Immature natural killer cell (primary cell): ENCODE results near the gene PSMA2. TPM values are rescaled to one million over a fixed set of nuclear protein-coding genes. Genes with fewer than 3 reads are reported as not detected.
"Not testable (repeated sequence)": the region's sequence is repeated elsewhere in the genome, so short reads cannot be mapped to it uniquely, and the experiment has no call there.

ENCODE experiments used
- DNase-seq, 3 donors: peaks; one replicate each; pipeline ENCODE4 v3.0.0; 2022; ENCODE audit warnings: mixed read lengths in 1 of 3
- H3K27ac Mint-ChIP-seq, 6 donors: one replicate each; pipeline ENCODE4 v1.8.0; 2020; ENCODE audit warnings: mixed read lengths in 6 of 6, mild to moderate bottlenecking in 5 of 6, inconsistent platforms in 4 of 6, moderate library complexity in 3 of 6
- H3K27me3 Mint-ChIP-seq, 3 donors: one replicate each; pipeline ENCODE4 v1.8.0; 2020 to 2021; ENCODE audit warnings: low read depth in 3 of 3, mild to moderate bottlenecking in 3 of 3, mixed read lengths in 3 of 3, moderate library complexity in 3 of 3, inconsistent platforms in 1 of 3
- H3K36me3 Mint-ChIP-seq, 3 donors: one replicate each; pipeline ENCODE4 v1.8.0; 2020; ENCODE audit warnings: mixed read lengths in 3 of 3, inconsistent platforms in 2 of 3, mild to moderate bottlenecking in 2 of 3
- H3K4me1 Mint-ChIP-seq, 2 donors: one replicate each; pipeline ENCODE4 v1.8.0; 2020; ENCODE audit warnings: inconsistent platforms in 2 of 2, mild to moderate bottlenecking in 2 of 2, mixed read lengths in 2 of 2, moderate library complexity in 1 of 2
- H3K4me3 Mint-ChIP-seq, 5 donors: one replicate each; pipeline ENCODE4 v1.8.0; 2020; ENCODE audit warnings: mild to moderate bottlenecking in 5 of 5, mixed read lengths in 5 of 5, inconsistent platforms in 3 of 5, moderate library complexity in 3 of 5
- H3K9me3 Mint-ChIP-seq, 6 donors: one replicate each; pipeline ENCODE4 v1.8.0; 2020; ENCODE audit warnings: mild to moderate bottlenecking in 6 of 6, mixed read lengths in 6 of 6, inconsistent platforms in 4 of 6, moderate library complexity in 3 of 6
- polyA plus RNA-seq, 3 donors: library from polyadenylated mRNA; unstranded; fragments of 300-500 nt; fragmentation: Illumina TruSeq; gene quantifications; one replicate each; pipeline ENCODE4 v1.2.3, GENCODE V29; 2021

PSMA2 gene
- polyA plus RNA-seq, 3 donors from 2014 or later = 234 to 348 (median 278) TPM

DNA sequence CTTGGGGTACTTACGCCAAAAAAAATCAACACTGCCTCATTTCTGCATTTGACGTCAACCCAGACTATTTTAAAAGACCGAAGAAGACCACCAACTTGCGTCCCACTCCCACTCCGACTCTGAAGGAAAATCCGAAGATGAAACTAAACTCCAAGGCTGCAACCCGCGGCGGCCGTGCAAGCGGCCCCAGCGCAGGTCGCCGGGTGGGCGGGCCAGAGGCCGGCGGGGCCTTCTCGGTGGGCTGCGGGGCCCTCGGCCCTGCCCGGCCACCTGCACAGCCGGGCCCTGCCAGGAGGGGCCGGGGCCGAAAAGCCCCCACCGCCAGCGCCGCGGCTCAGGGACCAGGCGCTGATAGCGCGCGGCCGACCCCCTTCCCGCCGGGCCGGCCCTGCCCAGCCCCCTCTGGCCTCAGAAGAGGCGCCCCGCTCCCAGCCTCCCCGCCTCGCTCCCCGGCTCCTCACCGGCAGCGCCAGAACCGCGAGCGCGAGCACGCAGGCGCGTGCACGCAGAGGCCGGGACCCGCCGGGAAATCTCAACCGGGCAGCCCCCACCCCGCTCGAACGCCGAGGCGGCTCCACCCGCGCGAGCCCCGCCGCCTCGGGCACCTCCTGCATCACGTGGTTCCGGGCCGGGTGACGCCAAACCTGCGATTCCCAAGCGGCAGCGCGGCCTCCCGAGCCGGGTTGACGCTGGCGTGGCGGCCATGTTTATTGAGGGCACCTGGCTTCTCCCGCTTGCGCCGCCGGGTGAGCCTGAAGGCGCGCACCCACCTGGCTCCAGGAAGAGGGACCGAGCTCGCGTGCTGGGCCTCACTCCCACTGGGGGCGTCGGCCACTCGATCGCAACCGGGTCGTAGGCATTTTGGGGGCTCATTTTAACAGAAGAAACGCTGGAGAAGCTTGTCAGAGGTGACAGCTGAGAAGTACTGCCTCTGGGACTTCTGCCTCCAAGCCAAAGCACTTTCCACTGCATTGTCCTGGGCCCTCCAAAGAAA is 20.2 kb downstream of the PSMA2 start, which contains the start of gene C7orf25:
Gene C7orf25, minus strand, starts transcription at position 617 of the 994 bp plus-strand sequence. CDS start 1,170 bp downstream, outside the sequence.
- H3K4me1 Mint-ChIP-seq = peaks cover 36 to 51% of the 10 kb centered on the region in 2 donors
- peaks cover 0 to 12% (median 3%) of the 10 kb centered on the region in 3 donors for H3K36me3 Mint-ChIP-seq
- H3K27me3 Mint-ChIP-seq = peaks cover 0 to 5% (median 0%) of the 10 kb centered on the region in 3 donors
- H3K27ac Mint-ChIP-seq = peak within 1 kb of the TSS; percentile 84 to 96 (median 92)
- peak; percentile 94 to 95 (median 94) for DNase-seq
- peak within 1 kb of the TSS; percentile 93 to 99 (median 97) for H3K4me3 Mint-ChIP-seq
- H3K9me3 Mint-ChIP-seq = no peaks in the 10 kb centered on the region

DNA sequence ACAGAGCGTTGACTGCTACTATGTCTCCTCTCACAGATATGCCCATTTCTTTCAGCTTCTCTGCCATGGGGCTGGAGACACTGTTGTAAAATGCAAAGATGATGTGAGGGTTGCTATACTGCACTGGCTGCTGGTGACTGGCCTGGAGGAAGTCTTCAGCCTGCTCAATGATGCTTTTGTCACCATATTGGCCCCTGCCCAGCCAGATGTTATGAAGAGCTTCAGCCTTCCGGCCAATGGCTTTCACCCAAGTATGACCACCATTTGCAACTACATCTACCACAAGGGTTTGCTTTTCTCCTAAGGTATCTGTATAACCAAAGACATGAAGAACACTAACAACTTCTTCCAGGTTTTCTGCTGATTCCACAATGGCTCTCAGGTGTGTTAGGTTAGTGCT is 21.7 kb downstream of the PSMA2 start:
- Mint-ChIP-seq H3K27me3 (peaks cover 0 to 5% (median 0%) of the 10 kb centered on the region in 3 donors), H3K4me3 (peak overlapping the region in 4 of 5 donors; percentile 13 to 97 (median 94)), H3K4me1 (peaks cover 36 to 51% of the 10 kb centered on the region in 2 donors), H3K9me3 (no peaks in the 10 kb centered on the region), H3K36me3 (peaks cover 0 to 4% (median 0%) of the 10 kb centered on the region in 3 donors), H3K27ac (peak overlapping the region in 4 of 6 donors; percentile 18 to 89 (median 62))
- DNase-seq = no peak

DNA sequence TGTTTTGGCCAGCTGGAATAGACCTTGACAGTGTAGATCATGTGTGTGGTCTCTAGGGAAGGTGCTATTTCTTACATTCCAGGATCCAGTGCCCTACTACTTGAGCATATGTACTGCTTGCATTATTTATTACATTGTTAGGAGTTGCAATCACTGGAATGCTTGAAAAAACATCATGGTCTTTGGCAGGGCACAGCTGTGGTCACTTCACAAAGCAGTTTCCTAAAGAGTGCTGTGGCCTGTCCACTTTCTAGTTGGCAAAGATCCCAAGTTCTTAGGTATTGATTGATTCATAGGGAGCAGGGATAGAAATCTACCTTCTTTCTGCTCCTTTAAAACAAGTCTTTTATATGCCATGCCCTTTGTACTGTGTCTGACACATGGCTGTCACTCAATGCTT is 24.7 kb downstream of the PSMA2 start:
- Mint-ChIP-seq H3K36me3 (no peaks in the 10 kb centered on the region), H3K27me3 (peaks cover 0 to 5% (median 0%) of the 10 kb centered on the region in 3 donors), H3K4me1 (peaks cover 33 to 48% of the 10 kb centered on the region in 2 donors), H3K9me3 (no peaks in the 10 kb centered on the region), H3K27ac (no peak overlapping the region), H3K4me3 (no peak overlapping the region)
- no peak for DNase-seq

DNA sequence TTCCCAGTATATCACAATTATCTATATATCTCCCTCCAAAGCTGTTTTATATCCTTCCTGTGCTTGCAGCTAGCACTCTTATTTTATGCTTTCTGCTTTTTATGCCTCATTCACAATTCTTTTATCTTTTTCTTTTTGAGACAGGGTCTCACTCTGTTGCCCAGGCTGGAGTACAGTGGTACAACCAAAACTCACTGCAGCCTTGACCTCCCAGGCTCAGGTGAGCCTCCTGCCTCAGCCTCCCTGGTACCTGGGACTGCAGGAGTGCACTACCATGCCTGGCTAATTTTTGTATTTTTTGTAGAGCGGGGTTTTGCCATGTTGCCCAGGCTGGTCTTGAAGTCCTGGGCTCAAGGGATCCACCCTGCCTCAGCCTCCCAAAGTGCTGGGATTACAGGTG is 25.8 kb downstream of the PSMA2 start:
- H3K36me3 Mint-ChIP-seq = no peaks in the 10 kb centered on the region
- no peaks in the 10 kb centered on the region for H3K9me3 Mint-ChIP-seq
- H3K4me3 Mint-ChIP-seq = no peak overlapping the region
- peaks cover 27 to 40% of the 10 kb centered on the region in 2 donors for H3K4me1 Mint-ChIP-seq
- H3K27ac Mint-ChIP-seq = no peak overlapping the region
- DNase-seq = no peak
- H3K27me3 Mint-ChIP-seq = no peaks in the 10 kb centered on the region

DNA sequence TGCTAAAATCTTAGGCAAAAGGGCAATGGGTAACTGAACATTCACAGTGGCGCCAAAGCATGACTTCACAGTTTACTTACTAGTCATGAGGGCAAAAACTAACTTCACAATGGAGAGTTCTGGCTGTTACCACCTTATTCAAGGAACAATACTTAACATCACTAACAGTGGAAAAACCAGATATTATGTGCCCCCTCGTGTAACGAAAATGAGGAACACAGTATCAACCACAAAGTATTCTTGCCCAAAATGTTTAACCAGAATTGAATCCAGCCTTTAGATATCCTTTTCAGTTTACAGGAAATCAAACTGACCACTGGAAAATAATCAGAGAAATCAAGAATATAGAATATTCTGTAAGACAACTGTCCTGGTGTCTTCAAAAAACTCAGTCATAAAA is 29.6 kb downstream of the PSMA2 start:
- H3K27me3 Mint-ChIP-seq = peaks cover 0 to 3% (median 0%) of the 10 kb centered on the region in 3 donors
- no peak overlapping the region for H3K4me3 Mint-ChIP-seq
- no peak for DNase-seq
- H3K27ac Mint-ChIP-seq = no peak overlapping the region
- no peaks in the 10 kb centered on the region for H3K9me3 Mint-ChIP-seq
- peaks cover 0 to 3% of the 10 kb centered on the region in 2 donors for H3K4me1 Mint-ChIP-seq
- no peaks in the 10 kb centered on the region for H3K36me3 Mint-ChIP-seq

DNA sequence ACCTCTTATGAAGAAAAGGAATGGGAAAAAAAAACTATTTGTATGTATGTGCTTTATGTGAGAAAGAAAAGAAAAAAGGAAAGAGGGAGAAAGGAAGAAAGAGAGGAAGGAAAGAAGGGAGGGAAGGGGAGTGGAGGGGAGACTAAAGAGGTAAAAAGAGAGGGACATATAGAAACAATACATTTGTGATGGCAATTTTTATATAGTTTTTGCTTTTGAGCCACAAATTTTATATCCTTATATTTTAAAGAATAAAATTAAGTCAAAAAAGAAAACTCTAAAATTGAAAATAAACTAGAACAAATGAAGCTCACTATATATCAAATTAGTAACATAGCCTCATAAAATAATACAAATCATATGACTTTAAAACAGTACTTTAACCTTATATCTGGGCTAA is 31.1 kb downstream of the PSMA2 start:
- H3K27me3 Mint-ChIP-seq = peaks cover 0 to 3% (median 2%) of the 10 kb centered on the region in 3 donors
- H3K27ac Mint-ChIP-seq = no peak overlapping the region
- H3K9me3 Mint-ChIP-seq = peaks cover 0 to 2% (median 0%) of the 10 kb centered on the region in 6 donors
- no peaks in the 10 kb centered on the region for H3K4me1 Mint-ChIP-seq
- H3K4me3 Mint-ChIP-seq = no peak overlapping the region
- DNase-seq = no peak
- H3K36me3 Mint-ChIP-seq = no peaks in the 10 kb centered on the region

DNA sequence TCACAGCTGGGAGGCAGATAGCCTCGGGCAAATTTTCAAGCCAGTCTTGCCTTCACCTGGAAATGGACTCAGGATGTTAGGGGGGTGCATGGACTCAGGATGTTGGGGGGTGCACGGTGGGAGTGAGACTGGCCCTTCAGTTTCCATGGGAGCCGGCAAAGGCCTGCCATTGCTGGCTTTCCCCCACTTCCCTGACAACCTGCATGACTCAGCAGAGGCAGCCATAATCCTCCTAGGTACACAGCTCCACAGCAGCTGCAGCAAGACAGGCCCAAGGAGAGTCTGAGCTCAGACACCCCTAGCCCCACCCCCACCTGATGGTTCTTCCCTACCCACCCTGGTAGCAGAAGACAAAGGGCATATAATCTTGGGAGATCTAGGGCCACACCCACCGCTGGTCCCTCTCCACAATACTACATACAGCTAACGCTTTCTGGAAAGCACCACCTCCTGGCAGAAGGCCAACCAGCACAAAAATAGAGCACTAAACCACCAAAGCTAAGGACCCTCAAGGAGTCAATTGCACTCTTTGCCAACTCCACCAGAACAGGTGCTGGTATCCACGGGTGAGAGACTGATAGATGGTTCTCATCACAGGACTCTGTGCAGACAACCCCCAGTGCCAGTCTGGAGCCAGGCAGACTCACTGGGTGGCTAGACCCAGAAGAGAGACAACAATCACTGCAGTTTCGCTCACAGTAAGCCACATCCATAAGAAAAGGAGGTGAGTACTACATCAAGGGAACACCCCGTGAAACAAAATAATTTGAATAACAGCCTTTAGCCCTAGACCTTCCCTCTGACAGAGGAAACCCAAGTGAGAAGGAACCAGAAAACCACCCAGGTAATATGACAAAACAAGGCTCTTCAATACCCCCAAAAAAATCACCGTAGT is 38.4 kb downstream of the PSMA2 start:
- no peak overlapping the region for H3K4me3 Mint-ChIP-seq
- H3K9me3 Mint-ChIP-seq = peaks cover 0 to 9% (median 2%) of the 10 kb centered on the region in 6 donors
- peaks cover 3 to 8% (median 3%) of the 10 kb centered on the region in 3 donors for H3K27me3 Mint-ChIP-seq
- peaks cover 7 to 9% of the 10 kb centered on the region in 2 donors for H3K4me1 Mint-ChIP-seq
- no peak for DNase-seq
- peaks cover 10 to 12% (median 10%) of the 10 kb centered on the region in 3 donors for H3K36me3 Mint-ChIP-seq
- H3K27ac Mint-ChIP-seq = no peak overlapping the region

DNA sequence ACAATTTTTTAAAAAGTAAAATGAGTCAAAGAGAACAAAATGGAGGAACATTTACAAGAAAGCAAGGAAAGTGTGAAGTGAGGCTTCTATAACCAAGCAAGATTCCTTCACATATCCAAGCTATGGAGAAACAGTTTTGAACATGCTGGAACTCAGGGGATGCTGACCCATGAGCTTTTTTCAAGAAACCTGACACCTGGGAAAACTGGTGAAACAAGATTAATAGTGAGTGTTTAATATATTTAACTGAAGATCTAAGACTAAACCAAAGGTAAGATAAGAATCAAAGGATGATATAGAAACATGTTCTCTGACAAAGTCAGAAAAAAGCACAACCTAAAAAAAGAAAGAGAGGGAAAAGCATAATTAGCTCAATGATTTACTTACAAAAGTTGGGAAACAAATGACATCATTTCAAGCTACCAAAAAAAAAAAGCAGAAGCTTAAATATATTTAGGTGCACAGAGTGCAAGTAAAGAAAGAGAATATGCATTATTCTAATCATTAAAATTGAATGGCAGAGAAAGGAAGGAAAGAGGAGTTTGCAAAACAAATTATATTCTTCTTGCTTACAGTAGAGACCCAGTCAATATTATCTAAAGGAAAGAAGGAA is 45.0 kb downstream of the PSMA2 start:
- Mint-ChIP-seq H3K27me3 (peaks cover 7 to 8% (median 8%) of the 10 kb centered on the region in 3 donors), H3K4me3 (peak overlapping the region; percentile 60 to 84 (median 80)), H3K36me3 (no peaks in the 10 kb centered on the region), H3K27ac (peak overlapping the region in 2 of 6 donors; percentile 5 to 58), H3K4me1 (peaks cover 23 to 28% of the 10 kb centered on the region in 2 donors), H3K9me3 (no peaks in the 10 kb centered on the region)
- no peak for DNase-seq

DNA sequence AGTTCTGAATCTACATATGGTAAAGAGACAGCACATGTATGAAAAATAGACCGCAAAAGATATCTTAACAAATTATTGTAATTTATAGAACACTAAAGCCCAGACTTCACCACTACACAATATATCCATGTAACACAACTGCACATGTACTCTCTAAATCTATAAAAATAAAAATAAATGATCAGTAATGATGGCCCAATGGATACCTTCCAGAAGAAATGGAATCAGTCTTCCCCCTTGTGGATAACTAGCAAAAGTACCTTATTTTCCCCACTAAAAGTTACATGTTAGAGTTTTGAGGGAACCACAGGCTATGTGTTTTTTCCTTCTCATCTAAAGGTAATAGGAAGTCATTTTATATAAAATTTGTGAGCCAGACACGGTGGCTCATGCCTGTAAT is 45.8 kb downstream of the PSMA2 start:
- Mint-ChIP-seq H3K4me3 (no peak overlapping the region), H3K4me1 (peaks cover 23 to 28% of the 10 kb centered on the region in 2 donors), H3K27me3 (peaks cover 7 to 8% (median 8%) of the 10 kb centered on the region in 3 donors)

DNA sequence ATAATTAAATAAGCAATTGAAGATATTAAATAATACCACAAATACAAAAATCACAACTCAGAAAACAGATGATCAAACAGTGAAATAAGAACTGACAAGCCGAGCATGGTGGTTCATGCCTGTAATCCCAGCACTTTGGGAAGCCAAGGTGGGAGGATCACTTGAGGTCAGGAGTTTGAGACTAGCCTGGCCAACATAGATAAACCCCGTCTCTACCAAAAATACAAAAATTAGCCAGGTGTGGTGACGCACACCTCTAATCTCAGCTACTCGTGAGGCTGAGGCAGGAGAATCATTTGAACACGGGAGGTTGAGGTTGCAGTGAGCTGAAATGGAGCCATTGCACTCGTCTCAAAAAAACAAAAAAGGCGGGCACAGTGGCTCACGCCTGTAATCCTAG is 46.8 kb downstream of the PSMA2 start:
- DNase-seq, H3K27me3 Mint-ChIP-seq, H3K27ac Mint-ChIP-seq, H3K4me3 Mint-ChIP-seq, H3K36me3 Mint-ChIP-seq, H3K9me3 Mint-ChIP-seq: not testable (repeated sequence)
- H3K4me1 Mint-ChIP-seq = peaks cover 23 to 28% of the 10 kb centered on the region in 2 donors

More for the DNA sequence above, 45.8 kb downstream of the PSMA2 start:
- Mint-ChIP-seq H3K9me3 (no peaks in the 10 kb centered on the region), H3K36me3 (no peaks in the 10 kb centered on the region), H3K27ac (no peak overlapping the region)
- DNase-seq = no peak

DNA sequence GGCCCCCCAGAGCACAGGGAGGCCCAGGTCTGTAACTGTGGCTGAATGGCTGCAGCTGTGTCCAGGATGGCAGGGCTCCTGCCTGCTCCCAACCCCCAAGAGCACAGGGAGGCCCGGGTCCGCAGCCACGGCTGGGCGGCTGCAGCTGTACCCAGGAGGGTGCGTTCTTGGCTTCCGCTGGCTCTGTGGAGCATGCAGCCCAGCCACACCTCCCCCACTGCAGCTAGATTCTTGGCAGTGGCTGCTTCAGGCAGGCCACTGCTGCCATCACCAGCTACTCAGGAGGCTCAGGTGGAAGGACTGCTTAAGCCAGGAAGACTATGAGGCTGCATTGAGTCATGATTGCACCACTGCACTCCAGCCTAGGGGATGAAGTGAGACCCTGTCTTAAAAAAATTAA is 48.0 kb downstream of the PSMA2 start:
- DNase-seq = no peak
- Mint-ChIP-seq H3K27me3 (peaks cover 2 to 10% (median 5%) of the 10 kb centered on the region in 3 donors), H3K4me3 (no peak overlapping the region), H3K36me3 (no peaks in the 10 kb centered on the region), H3K4me1 (peaks cover 19 to 23% of the 10 kb centered on the region in 2 donors), H3K9me3 (no peaks in the 10 kb centered on the region), H3K27ac (no peak overlapping the region)

DNA sequence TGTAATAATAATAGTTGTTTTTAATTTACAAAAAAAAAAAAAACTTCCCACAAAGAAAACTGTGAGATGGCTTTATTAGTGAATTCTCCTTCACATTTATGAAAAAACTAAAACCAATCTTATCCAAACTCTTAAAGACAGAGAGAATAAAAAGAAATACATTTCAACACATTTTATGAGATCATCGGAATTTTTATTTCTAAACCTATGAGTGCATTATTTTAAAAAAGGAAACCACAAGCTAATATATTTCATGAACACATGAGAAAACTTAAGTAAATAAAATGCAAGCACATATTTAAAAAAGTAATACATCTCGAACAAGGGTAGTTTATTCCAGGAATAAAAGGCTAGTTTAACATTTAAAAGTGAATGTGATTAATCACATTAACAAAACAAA is 51.6 kb downstream of the PSMA2 start:
- Mint-ChIP-seq H3K27ac (no peak overlapping the region), H3K9me3 (no peaks in the 10 kb centered on the region), H3K4me3 (no peak overlapping the region), H3K4me1 (no peaks in the 10 kb centered on the region), H3K36me3 (no peaks in the 10 kb centered on the region), H3K27me3 (peaks cover 2% of the 10 kb centered on the region in 3 donors)
- DNase-seq = no peak

DNA sequence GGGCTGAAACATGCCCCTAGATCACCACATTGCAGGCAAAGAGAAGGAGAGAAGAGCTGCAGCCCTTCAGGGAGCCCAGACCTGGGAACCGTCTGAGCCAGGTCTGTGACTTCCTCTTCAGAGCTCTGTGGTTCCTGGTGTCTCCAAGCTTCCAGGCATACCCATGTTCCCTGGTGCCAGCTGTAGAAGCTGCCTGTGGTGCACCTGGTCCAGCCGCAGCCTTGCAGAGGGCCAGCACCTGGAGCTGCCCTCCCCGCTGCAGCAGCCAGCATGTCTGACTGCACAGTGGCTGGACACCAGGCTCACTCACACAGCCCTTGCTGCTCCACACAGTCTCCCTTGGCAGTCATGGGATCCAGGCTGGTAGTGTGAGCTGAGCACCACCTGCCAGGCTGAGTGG is 53.7 kb downstream of the PSMA2 start:
- no peak overlapping the region for H3K4me3 Mint-ChIP-seq

More for the DNA sequence above, 53.7 kb downstream of the PSMA2 start:
- H3K36me3 Mint-ChIP-seq = no peaks in the 10 kb centered on the region
- H3K4me1 Mint-ChIP-seq = no peaks in the 10 kb centered on the region
- H3K9me3 Mint-ChIP-seq = no peaks in the 10 kb centered on the region
- no peak for DNase-seq
- H3K27me3 Mint-ChIP-seq = peaks cover 2% of the 10 kb centered on the region in 3 donors
- H3K27ac Mint-ChIP-seq = no peak overlapping the region
